Activated naive CD4-positive, alpha-beta T cell treated with Interleukin-2 at 50 U/mL for 16 hours (primary cell): Measurements from ENCODE around the gene SHROOM3.

ENCODE experiments used
- DNase-seq: peaks from one replicate; pipeline ENCODE4 v3.0.0-alpha.2; 2020

Gene SHROOM3

DNA sequence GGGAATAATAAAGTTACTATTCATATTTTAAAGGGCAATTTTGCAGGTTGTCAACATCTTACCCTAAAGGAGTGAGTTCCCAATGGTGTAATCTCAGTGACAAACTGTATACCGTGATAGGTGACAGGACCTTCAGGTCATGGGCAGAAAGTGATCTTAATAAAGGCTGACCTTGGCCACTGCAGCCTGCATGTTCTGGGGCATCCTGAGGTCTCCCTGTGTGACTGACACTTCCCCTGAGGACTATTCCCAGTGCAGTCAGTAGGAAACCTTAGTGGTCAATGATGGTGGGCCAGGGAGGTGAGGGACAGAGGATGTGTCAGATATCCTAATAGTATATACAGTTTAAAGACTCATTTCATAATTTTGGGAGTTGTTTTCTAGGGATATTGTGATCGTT lies 137.2 kb downstream of the SHROOM3 start:
- no peak for DNase-seq

DNA sequence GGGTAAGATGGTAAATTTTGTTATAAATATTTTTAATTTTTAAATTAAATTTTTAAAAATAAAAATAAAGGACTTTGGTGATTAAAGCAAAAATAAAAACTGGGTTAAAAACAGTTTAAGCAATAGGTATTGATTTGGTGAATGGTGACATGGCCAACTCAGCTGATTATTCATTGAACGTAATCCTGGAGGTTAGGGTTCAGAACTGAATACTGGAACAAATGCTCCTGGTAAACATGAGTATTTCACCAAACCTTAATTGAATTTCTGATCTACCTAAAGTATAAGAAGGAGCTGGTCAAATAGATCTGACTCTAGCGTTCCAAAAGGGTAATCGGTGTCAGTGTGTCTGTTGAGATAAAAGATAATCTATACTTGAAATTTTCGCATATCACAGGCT lies 141.8 kb downstream of the SHROOM3 start:
- no peak for DNase-seq

DNA sequence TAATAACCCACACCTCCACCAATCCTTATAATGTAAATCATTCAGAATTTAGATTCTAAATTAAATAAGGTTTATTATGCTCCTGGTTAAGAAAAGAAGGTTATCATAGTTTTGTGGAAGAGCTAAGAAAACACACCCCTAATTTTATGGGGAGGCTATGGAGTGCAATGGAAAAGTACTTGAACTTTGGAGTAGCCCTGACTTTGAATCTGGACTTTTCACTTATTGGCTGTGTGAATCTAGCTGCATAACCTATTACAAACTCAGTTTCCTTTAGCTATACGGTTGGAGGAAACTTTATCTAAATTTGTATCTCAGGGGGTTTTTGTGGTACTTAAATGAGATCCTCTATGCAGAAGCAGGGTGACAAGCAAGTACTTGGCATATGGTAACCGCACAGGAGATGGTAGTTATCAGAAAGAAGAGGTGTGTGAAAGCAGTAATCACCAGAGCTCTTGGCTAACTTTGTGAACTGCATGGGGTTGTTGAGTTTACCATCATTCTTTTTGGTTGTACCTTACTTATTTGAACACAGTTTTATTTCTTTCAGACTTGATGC lies 143.1 kb downstream of the SHROOM3 start:
- no peak for DNase-seq

DNA sequence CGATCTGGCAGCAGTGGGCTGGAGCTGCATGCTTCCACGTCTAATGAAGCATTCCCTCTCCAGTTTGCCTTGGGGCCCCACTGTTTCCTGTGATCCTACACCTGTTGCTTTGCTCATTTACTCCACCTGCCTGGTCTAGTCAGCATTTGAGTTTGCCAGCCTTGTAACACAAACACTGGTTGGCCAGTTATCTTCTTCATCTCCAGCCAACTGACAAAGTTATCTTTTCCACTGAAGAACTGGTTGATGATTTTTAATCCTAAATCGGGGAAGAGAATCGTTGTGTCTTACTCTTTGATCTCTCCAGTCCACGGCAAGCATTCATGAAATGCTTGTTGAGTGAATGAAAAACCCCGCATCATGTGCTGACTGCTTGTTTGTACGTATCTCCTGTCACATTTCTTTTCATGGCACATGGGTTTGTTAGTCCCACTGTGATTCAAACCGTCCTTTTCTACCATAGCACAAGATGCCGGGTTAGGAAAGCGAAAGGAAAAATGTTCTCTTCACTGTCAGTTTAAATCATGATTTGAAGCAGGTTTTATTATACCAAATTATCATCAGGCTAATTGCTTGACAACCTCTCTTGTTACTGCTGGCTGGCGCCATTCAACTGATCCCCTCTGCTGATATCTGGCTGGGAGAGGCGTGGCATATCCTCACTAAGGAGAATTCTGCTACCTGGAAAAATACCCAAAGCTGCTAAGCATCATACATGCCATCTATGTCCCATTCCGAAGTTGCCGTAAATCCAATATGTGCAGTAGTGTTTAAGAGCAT lies 144.8 kb downstream of the SHROOM3 start:
- no peak for DNase-seq

DNA sequence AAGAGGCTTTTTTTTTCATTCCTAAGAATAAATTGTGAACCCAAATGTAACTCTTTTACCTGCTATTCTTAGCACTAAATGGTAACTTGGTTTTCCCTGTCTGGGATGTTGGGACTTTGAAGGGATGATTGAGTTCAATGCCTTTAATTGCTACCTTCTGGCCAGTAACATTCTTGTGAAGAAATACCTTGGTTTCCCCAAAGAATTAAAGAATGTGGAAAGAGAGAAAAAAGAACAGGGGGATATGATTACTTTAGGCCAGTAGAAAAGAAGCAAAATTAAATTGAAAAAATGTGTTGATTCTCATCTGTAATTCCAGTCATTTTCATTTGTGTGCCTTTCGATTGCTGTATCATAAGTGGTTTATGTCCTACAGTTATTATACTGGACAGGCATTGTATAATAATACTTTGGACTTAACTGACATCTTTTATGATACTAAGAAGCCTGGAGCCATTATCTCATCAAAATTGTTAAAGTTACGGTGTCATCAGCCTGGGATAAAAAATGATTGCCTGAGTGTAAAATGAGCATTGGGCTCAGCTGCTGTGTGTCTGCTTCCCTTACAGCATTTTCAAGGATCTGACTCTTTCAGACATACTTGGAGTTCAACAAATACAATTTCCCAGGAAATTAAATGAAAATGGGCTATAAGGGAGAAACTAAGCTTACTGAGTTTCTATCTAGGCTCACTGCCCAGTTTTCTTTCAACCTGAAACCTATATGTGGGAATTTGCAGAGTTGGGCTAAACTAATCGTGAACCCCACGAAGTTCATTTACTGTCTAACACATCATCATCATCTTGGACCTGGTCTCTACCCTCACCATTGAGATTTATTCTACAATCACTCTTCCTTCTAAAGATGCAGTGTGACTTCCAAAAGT lies 146.3 kb downstream of the SHROOM3 start:
- no peak for DNase-seq

DNA sequence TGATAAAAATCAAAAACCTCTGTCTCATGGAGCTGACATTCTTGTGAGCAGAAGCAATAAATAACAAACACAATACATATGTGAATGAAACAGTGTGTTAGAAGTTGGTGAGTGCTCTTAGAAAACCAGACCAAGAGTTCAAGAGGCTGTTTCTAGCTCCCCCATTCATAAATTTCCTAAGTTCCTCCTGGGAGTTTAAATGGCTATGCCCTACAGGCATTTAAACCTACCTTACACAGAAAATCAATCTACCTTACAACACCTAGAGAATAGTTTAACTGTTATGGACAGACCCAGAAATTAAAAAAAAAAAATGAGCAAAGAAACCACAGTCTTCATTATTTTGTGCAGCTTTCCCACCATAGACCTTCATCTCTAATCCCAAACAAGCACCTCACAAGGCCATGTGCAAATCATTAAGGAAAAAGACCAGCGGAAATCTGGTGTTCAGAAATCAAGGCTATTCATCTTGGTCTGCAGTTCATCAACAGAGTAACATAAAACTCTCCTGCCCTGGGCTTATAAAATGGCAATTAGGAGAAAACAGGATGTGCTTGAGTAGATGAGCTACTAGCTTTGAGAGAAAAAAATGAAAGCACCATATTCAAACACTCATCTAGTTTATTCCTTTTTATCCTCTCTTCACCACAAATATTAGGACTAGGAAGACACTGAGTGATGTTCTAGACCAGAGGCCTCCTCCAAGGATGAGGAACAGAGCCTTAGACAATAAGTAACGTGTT lies 147.2 kb downstream of the SHROOM3 start:
- no peak for DNase-seq

DNA sequence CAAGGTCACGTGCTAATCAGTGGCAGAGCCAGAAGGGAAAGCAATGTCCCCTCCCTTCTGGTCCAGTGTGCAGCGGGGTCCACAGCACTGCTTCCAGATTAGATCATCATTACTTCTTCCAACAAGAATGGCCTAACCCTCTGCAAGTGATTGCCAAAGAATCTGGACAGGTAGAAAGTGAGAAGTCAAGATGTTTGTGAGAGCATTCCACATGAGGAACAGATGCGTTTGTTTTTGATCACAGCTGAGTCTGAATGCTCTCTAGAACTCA lies 147.7 kb downstream of the SHROOM3 start:
- no peak for DNase-seq

DNA sequence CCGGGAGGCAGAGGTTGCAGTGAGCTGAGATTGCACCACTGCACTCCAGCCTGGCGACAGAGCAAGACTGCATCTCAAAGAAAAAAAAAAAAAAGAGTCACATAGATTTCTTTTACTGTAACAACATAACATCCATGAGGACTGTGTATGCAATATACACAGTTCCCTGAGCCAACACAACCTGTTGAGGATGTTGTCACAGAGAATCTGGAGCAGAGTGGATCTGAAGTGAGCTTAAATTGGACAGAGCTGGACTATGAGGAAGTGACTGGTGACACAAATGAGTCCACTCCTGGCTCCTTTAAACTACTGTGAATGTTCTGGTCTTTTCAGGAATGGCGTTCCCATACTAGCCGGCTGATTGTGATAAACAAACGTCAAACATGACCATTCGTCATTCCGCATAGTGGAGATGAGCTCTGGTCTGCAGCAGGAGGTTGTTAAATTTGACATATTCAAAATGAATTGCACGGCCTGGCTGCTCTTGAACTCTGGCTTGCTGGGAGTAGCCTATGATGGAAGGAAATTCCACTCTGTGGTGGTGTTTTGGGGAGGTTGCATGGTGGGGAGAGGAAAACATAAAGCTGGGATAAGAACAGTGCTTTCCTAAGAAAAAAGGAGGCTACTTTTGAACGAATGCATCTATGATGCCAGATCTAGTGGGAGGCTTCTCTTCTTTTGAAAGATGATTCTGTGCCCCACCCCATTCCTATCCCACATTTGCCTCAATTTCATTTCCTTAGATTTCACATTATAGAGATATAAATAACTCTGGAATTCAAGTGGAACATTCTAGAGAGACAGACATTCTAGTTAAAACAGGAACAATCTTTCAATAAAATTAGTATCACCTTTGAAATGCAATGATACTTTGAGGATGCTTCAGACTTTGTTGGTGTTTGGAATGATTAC lies 149.5 kb downstream of the SHROOM3 start:
- DNase-seq = no peak

DNA sequence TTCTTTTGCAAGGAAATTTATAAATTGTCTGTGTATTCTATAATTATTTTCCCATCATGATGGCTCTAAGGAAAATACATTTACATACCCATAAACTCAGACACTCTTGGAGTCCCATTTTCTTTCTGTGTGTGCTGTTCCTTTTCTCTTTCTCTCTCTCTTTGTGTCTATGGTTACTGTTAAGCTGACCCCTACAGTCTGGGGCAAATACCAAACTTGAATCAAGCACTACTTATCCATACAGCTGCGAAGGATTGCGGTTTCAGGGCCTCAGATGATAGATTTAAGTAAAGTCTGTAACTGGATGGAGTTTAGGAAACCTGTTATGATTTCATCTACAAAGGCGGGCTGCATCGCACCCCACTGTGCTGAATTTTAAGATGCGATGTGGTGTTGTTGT lies 150.2 kb downstream of the SHROOM3 start:
- no peak for DNase-seq

DNA sequence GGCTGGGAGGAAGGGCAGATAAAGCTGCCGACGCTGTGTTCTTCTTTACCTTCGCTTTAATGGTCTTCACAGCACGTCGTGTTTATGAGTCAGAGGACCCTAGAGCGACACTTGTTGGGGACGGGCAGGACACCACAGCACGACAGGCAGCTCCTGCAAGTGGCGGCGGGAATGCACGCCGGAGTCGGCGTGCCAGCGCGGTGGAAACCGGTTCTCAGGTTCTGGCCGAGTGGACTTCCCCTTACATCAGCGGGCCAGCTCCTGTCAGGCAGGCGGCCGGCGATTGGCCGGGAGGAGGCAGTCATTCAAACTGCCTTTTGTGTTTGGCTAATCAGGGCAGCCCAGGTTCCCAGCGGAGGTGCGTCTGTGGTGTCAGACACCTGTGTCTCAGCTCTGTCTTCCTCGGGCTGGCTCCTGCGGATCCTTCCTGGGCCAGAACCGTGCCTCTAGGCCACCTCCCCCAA lies 150.9 kb downstream of the SHROOM3 start:
- peak; percentile 3 for DNase-seq

DNA sequence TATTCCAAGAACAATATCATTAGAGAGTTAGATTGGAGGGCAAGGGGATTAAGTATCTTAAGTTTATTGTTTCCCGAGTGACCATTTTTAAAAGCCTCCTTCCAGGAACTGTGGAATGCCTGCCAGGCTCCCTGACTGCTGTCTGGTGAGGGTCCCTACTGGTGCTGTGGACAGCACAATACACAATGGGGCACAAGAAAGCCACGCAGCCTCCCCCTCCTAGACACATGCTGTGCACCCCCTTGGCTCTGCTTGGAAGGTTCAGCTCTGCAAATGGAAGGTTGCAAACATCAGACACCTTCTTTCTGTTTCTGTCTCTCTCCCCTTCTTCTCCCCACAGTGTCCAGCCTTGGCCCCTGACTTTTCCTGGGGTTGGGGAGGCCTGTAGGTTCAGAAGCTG lies 153.2 kb downstream of the SHROOM3 start:
- no peak for DNase-seq

DNA sequence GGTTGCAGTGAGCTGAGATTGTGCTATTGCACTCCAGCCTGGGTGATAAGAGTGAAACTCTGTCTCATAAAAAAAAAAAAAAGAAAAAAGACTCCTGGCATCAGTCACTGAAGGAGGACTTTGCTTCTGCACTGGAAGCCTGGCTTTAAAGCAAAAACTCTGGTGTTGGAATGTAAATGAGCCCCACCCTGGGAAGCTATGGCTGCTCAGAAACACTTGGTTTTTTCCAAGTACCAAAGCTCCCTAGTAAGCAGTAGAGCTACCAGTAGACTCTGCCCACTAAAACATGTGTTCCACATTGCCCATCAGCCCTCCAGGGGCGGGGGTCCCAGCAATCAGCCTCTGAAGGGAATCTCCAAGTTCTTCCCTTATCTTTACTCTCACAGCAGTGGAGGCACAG lies 154.4 kb downstream of the SHROOM3 start:
- DNase-seq = no peak

DNA sequence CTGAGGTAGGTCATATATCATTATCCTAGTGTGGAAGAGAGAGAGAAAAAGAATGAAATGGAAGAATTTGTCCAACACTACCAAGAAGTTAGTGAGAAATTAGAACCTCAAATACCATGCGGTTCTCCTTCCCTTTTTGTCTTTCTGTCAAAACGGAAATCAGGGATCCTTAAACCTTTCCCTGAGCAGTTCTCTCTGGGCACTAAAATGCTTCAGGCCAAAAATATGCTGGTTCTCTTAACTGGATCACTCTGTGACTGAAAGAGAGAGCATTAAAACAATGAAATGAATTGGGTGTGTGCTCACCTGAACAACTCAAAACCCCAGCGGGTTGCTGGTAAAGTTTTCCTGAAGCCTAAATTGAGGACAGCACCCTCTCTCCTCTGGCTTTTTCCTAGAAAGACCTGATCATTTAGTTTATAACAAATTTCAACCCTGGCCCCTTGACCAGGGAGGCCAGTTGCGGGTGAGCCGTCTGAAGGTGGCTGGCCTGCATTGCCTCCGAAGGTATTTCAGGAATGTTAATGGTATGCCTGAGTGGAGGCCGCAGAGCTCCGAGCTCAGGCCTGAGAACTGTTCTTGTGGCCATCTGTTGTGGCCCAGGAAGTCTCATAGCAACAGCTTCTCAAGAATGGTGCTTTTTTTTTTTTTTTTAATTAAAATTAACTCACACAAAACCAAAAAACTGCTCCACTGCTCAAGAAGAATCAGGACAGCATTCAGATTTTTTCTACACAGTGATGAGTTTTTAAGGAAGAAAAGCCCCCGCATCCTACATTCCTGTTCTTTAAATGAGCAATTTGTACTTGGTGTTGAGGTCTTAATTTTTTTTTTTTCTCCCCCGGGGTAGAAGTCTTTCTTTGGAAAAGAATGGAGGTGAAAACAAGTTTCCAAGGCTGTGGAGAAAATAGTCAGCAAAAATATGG lies 155.1 kb downstream of the SHROOM3 start:
- no peak for DNase-seq

DNA sequence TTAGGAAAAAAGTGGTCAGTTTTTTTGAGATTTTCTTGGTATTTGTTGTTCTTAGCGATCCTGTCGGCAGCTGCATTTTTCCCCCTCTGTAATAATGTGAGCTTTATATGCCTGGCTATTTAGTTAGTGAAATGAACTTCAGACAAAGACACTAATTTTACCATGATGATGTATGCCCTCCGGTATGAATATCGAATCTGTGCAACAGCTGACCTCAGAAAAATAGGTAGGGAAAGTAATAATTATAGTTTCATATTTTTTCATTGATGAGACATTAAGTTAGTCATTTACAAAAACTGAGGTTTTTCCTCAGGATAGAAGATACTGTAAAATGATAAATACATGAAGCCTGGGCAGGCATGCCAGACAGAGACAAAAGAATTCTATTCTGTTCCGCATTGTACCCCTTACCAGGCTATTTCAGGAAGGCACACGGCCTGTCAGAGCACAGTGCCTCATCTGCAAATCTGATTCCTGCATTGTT lies 155.8 kb downstream of the SHROOM3 start:
- DNase-seq = no peak

DNA sequence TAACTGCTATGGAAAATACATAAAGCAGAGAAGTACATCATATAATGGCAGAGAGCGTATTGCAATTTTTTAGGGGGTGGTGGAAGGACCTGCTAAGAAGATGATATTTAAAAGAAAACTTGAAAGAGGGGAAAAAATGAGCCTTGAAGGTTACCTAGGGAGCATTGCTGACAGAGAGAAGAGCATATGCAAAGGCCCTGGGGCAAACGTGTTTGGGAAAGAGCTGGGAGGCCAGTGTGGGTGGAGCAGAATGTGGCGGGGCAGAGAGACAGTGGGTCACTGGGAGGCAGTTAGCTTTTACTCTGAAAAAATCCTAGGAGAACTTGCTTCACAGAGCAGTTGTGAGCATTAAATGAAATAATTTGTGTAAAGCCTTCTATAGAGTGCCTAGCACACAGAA lies 157.0 kb downstream of the SHROOM3 start:
- no peak for DNase-seq

DNA sequence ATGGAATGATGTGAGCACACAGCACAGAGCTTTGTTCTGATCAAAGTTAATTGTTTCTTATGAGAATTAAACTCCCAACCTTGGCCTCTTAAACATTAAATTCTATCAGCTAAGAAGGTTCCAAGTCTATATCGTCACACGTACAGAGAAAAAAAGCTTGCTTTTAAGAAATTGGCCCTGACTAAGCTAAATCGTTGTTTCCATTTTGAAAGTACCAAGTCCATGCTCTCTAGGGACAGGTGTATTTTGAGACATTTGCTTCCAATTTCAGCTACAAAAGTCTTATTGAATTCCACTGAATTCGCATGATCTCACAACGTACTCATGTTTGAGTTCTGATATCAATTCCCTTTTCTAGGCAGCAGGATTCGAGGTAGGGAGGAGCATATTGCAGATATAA lies 157.4 kb downstream of the SHROOM3 start:
- DNase-seq = no peak

DNA sequence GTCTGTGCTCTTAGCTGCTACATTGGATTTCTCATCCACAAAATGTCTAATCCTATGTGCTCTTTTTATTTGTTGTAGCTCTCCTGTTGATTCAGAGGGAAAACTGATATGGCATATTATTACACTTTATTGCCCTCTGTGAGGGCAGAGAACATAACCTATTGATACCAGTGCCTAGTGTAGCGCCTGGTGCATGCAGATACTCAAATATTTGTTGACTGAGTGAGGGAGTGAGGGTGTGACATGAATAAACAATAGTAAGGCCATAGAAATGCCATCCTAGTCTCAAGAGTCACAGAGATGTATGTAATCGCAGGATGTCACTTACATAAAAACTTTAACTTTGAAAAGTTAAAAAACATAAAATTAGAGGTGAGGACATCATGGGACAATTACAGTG lies 159.1 kb downstream of the SHROOM3 start:
- no peak for DNase-seq

DNA sequence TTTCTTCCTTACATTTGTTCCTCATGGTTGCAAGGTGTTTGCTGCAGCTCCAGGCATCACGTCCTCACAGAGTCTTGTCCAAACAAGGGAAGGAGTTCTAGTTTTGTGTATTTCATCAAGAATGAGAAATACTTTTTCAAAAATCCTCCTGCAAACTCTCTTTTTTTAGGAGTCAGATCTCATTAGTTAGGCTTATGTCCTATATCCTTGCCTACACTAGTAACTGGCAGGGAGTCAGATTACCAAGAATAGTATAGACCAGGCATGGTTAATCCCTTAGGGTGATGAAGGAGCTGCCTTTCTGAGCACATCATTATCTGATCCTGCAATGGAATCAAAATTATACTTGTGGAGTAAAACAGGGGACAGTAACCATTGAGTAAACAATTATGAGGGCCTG lies 160.4 kb downstream of the SHROOM3 start:
- no peak for DNase-seq

DNA sequence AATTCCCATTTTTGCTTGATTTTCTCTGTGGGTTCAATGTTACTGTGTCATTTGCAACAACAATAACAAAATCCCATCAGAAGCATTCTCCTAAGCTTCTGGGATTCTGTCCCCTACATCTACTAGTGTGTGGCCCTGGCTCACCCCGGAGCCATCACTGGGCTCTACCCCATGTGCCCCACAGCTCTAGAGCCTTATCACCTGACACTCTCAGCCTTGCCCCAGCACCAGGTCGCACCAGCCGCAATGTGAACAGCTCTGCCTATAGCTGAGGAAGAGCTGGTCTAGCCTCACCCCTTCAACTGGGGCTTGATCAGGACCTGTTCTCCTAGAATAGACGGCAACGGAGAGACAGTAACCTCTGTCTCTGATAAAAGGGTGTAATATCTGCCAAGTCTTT lies 161.7 kb downstream of the SHROOM3 start:
- no peak for DNase-seq

DNA sequence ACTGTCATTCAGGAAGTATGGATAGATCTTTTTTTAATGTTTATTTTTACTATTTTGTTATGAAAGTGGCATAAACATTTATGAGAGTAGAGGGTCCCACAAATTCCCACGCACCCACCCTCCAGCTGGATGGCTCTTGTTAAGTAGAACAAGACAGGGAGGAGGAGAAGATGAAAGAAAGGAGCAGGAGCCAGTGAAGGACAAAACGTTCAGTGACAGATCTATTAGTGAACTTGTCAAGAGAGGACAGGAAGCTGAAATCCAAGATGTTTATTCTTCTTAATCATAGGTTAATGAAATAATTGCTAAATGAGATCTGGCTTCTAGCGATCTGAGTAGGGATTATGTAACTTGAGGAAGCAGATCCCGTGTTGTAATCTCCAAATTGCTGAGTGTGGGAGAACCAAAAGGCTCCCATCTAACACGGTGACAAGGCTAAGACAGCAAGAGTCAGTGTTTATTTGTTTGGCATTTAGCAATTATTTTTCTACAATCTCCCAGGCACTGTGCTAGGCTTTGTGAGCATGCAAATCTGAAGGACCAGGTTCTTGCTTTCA lies 162.5 kb downstream of the SHROOM3 start:
- no peak for DNase-seq

DNA sequence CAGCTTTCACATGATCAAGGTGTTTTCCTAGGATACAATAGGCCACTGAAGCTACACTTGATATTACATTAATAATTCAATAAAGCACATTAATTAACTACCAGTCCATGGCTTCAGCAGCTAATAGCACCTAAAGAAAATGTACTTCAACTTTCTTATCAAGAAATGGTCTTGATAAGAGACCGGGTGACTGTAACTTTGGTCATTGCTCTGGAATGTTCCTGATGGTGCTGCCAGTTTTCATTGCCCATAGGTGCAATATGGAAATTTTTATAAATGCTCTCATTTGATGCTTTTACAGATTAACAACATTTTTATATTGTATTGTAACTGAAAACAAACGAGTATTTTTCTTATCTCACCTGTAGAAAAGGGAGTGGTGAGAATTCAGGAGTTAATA lies 165.4 kb downstream of the SHROOM3 start:
- DNase-seq = no peak
